HepG2 (cell line): ENCODE measurements around the gene SLC2A11. TPM values are rescaled to one million over a fixed set of nuclear protein-coding genes. Genes with fewer than 3 reads are reported as not detected.

Source experiments
- ADNP ChIP-seq: sonication (generic); formaldehyde crosslinking; IDR thresholded peaks from 2 replicates; pipeline ENCODE4 v1.4.0; 2020; ENCODE audit warnings: missing genetic modification reagents
- CENPX ChIP-seq: sonication (generic); formaldehyde crosslinking; IDR thresholded peaks from 2 replicates; pipeline ENCODE4 v1.9.0; 2021; ENCODE audit warnings: mild to moderate bottlenecking, missing genetic modification reagents, moderate library complexity
- CREB1 ChIP-seq, 2 experiments: fragments of 450-650 bp in 1 of 2; IDR thresholded peaks; 2 replicates each; pipeline ENCODE4 v1.6.1; 2016 to 2017; ENCODE audit warnings: control low read depth in 1 of 2, mild to moderate bottlenecking in 1 of 2, missing compliant biosample characterization in 1 of 2, missing genetic modification characterization in 1 of 2
- DNMT3B ChIP-seq: conservative IDR thresholded peaks from 2 replicates; pipeline ENCODE4 v1.6.1; 2016; ENCODE audit warnings: missing biosample characterization, control low read depth
- E2F5 ChIP-seq: sonication (generic); formaldehyde crosslinking; conservative IDR thresholded peaks from 2 replicates; pipeline ENCODE4 v1.4.0; 2020; ENCODE audit warnings: missing genetic modification reagents
- HDAC6 ChIP-seq: fragments of 200-600 bp; sonication (generic); IDR thresholded peaks from 2 replicates; pipeline ENCODE4 v1.7.0; 2017; ENCODE audit warnings: mild to moderate bottlenecking, antibody characterized with exemption, low read length, low read depth
- HNF4A ChIP-seq: sonication (generic); formaldehyde crosslinking; IDR thresholded peaks from 2 replicates; pipeline ENCODE4 v1.4.0; 2020; ENCODE audit warnings: missing genetic modification reagents
- KDM5B ChIP-seq: sonication (generic); formaldehyde crosslinking; IDR thresholded peaks from 2 replicates; pipeline ENCODE4 v1.4.0; 2020; ENCODE audit warnings: missing genetic modification reagents, mild to moderate bottlenecking, borderline replicate concordance
- MED1 ChIP-seq: sonication (generic); formaldehyde crosslinking; IDR thresholded peaks from 2 replicates; pipeline ENCODE4 v1.4.0; 2020; ENCODE audit warnings: missing genetic modification reagents
- MTERF4 ChIP-seq: sonication (generic); formaldehyde crosslinking; IDR thresholded peaks from 2 replicates; pipeline ENCODE4 v1.8.0; 2023; ENCODE audit warnings: mild to moderate bottlenecking, missing genetic modification reagents
- NKX3-1 ChIP-seq: sonication (generic); formaldehyde crosslinking; IDR thresholded peaks from 2 replicates; pipeline ENCODE4 v1.5.0; 2020; ENCODE audit warnings: missing genetic modification reagents
- NPAS2 ChIP-seq: sonication (generic); formaldehyde crosslinking; IDR thresholded peaks from 2 replicates; pipeline ENCODE4 v1.8.0; 2022; ENCODE audit warnings: mild to moderate bottlenecking, missing genetic modification reagents, borderline replicate concordance
- SMAD9 ChIP-seq: sonication (generic); formaldehyde crosslinking; IDR thresholded peaks from 2 replicates; pipeline ENCODE4 v1.5.1; 2020; ENCODE audit warnings: mild to moderate bottlenecking, missing genetic modification reagents
- TAF1 ChIP-seq: sonication (generic); formaldehyde crosslinking; IDR thresholded peaks from 2 replicates; pipeline ENCODE4 v1.4.0; 2020; ENCODE audit warnings: missing genetic modification reagents
- ZBTB10 ChIP-seq: sonication (generic); formaldehyde crosslinking; IDR thresholded peaks from 2 replicates; pipeline ENCODE4 v1.4.0; 2020; ENCODE audit warnings: missing genetic modification reagents, borderline replicate concordance
- ZFP36L2 ChIP-seq: sonication (generic); formaldehyde crosslinking; IDR thresholded peaks from 2 replicates; pipeline ENCODE4 v1.4.0; 2020; ENCODE audit warnings: missing genetic modification reagents
- ZKSCAN8 ChIP-seq: IDR thresholded peaks from 2 replicates; pipeline ENCODE4 v1.6.1; 2016; ENCODE audit warnings: borderline replicate concordance, missing genetic modification reagents, missing compliant biosample characterization
- ZNF124 ChIP-seq: sonication (generic); formaldehyde crosslinking; IDR thresholded peaks from 2 replicates; pipeline ENCODE4 v1.4.0; 2020; ENCODE audit warnings: missing genetic modification reagents
- ZNF136 ChIP-seq: sonication (generic); formaldehyde crosslinking; IDR thresholded peaks from 2 replicates; pipeline ENCODE4 v1.8.1; 2022; ENCODE audit warnings: low read depth, mild to moderate bottlenecking, moderate library complexity, missing genetic modification reagents
- ZNF337 ChIP-seq: sonication (generic); formaldehyde crosslinking; IDR thresholded peaks from 2 replicates; pipeline ENCODE4 v1.5.1; 2020; ENCODE audit warnings: missing genetic modification reagents, low read depth, mild to moderate bottlenecking, borderline replicate concordance
- ZNF33A ChIP-seq: sonication (generic); formaldehyde crosslinking; IDR thresholded peaks from 2 replicates; pipeline ENCODE4 v1.5.1; 2020; ENCODE audit warnings: missing genetic modification reagents, mild to moderate bottlenecking, moderate library complexity, borderline replicate concordance
- ZNF430 ChIP-seq: sonication (generic); formaldehyde crosslinking; IDR thresholded peaks from 2 replicates; pipeline ENCODE4 v1.9.0; 2021; ENCODE audit warnings: mild to moderate bottlenecking, missing genetic modification reagents
- ZNF549 ChIP-seq: sonication (generic); formaldehyde crosslinking; IDR thresholded peaks from 2 replicates; pipeline ENCODE4 v1.5.0; 2020; ENCODE audit warnings: missing genetic modification reagents
- ZNF556 ChIP-seq: sonication (generic); formaldehyde crosslinking; IDR thresholded peaks from 2 replicates; pipeline ENCODE4 v1.4.0; 2020; ENCODE audit warnings: mild to moderate bottlenecking, missing genetic modification reagents, borderline replicate concordance
- ZNF597 ChIP-seq: sonication (generic); formaldehyde crosslinking; IDR thresholded peaks from 2 replicates; pipeline ENCODE4 v1.5.0; 2020; ENCODE audit warnings: missing genetic modification reagents
- ZNF768 ChIP-seq: sonication (generic); formaldehyde crosslinking; IDR thresholded peaks from 2 replicates; pipeline ENCODE4 v1.4.0; 2020; ENCODE audit warnings: missing genetic modification reagents
- polyA plus RNA-seq, 8 experiments: library from polyadenylated mRNA; depleted of rRNA in 3 of 8; stranded (reverse) in 7 of 8; unstranded in 1 of 8; fragments of >200 nt; fragmentation: Illumina TruSeq in 4 of 8; extraction: Trizol in 4 of 8; gene quantifications; 2 replicates each; pipeline versions ENCODE4 v1.2.1 to v1.2.3, GENCODE V29; 2011 to 2016; ENCODE audit warnings: low read depth in 4 of 8, missing spikeins in 1 of 8, mixed read lengths in 1 of 8; ENCODE audit not compliant: insufficient read depth in 1 of 8
- total RNA-seq, 5 experiments: library from RNA; depleted of rRNA; stranded (reverse); fragments of >200 nt; fragmentation: Illumina TruSeq; extraction: Trizol; gene quantifications; 2 replicates each; pipeline ENCODE4 v1.2.3, GENCODE V29; 2016; ENCODE audit warnings: low read depth in 1 of 5

Gene SLC2A11
- total and polyA plus RNA-seq, 2 of the 13 experiments (the other 11 are each of a cell fraction or from before 2014, with no cell fraction given): 15.2 to 15.4 TPM

GRCh38 chr22:23913661-23914353 lies 56.1 kb downstream of the SLC2A11 start (continued):
- TF ChIP-seq ADNP (CRISPR knock-in tag) (no peak), ZNF124 (CRISPR knock-in tag) (no peak), ZNF549 (no peak), MED1 (peak; percentile 77), HDAC6 (no peak), NKX3-1 (CRISPR knock-in tag) (no peak), KDM5B (CRISPR knock-in tag) (peak; percentile 83; the same call in 1 of the 2 replicates), DNMT3B (CRISPR knock-in tag) (no peak), TAF1 (CRISPR knock-in tag) (peak; percentile 89), ZKSCAN8 (no peak), ZNF337 (CRISPR knock-in tag) (peak; percentile 82; the same call in 1 of the 2 replicates), NPAS2 (CRISPR knock-in tag) (no peak), ZFP36L2 (CRISPR knock-in tag) (no peak), ZNF768 (CRISPR knock-in tag) (peak; percentile 74), SMAD9 (CRISPR knock-in tag) (peak; percentile 56; the same call in 1 of the 2 replicates), CREB1 (IDR thresholded peaks at IDR 0.05) (peak; percentile 25; the same call in 1 of the 2 replicates), CREB1 (CRISPR knock-in tag; IDR thresholded peaks at IDR 0.05) (peak; percentile 72), CENPX (CRISPR knock-in tag) (no peak), MTERF4 (CRISPR knock-in tag) (no peak; the same call in 1 of the 2 replicates), ZNF33A (CRISPR knock-in tag) (no peak), HNF4A (CRISPR knock-in tag) (no peak), ZNF556 (peak; percentile 30; the same call in 1 of the 2 replicates), ZNF430 (CRISPR knock-in tag) (0 out of 2 replicates have a peak, but pooled peaks have one; percentile 43), ZNF136 (peak; percentile 94), ZNF597 (CRISPR knock-in tag) (no peak), E2F5 (CRISPR knock-in tag) (no peak), ZBTB10 (no peak)
